NCI-H1417 treated with DMSO at 0.1 percent for 48 hours (cell line): ENCODE results near the gene TPPP3.
"Not testable (repeated sequence)": the region's sequence is repeated elsewhere in the genome, so short reads cannot be mapped to it uniquely, and the experiment has no call there.

Source experiments
- DNase-seq: peaks from one replicate; lab custom pipeline; 2025; lab: John Stamatoyannopoulos, UW

TPPP3 gene

DNA sequence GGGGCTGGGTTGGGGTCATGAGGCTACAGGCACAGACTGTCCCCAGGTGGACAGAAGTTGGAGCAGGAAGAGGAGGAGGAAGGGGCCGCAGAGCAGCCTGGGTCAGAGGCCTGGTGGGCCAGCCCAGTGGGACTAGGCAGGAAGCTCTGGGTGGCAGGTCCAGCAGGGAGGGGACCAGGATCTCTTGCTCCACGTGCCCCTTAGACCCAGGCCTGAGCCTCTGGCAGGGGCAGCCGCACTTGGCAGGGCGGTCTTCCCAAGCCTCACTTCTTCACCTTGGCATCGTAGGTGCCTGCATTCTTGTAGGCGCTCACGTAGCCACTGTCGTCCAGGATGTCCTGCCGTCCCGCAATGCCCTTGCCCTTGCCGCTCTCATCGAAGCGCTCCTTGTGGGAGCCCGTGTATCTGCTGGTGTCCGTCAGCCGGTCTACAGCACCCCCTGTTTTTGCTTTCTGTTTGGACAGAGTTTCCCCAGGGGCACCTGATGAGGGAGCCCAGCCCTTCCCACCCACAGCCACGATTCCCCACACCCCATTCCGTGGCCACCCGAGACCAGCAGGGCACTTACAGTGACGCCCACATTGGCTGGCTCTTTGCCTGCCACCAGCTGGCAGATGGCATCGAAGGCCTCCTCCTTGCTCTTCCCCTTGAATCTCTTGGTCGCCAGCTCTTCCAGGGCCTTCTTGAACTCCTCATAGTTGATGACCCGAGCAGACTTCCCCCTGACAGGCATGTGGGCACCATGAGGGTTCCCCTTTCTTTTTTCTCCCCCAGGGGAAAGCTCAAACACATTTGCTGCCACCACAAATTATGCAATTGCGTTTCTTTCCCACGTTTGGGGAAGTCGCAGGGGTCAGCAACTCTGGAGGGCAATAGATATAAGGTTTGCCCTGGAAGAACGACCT, 3.1 kb downstream of the TPPP3 start:
- no peak for DNase-seq

GRCh38 chr16:67388591-67388990, 4.7 kb downstream of the TPPP3 start:
- no peak for DNase-seq

GRCh38 chr16:67388191-67388590, 5.1 kb downstream of the TPPP3 start:
- DNase-seq: no peak

DNA sequence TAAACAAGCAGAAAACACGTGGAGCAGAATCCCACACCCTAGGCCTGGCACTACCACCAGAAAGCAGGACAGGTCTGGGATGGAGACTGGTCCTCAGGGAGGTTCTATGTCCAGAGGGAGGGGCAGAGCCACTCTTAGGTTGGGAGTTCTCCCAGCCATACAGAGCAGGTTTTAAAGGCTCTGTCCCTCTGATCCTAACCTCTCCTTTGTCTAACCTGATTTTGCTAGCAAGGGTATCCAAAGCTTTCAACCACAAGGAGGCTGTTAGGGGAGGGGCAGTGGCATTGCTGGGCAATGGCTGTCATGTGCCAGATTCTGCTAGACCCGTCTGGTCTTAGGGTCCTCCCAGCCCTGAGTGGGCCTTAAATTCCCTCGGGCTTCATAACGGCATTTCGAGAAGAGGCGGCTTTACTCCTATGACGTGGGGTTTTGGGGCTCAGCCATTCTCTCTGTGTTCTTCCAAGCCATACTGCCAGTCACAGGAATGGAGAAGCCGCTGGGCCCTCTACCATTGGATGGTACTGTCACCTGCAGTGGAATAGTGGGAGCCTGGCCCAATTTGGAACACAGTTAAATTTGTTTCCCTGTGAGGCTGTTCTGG, 5.7 kb downstream of the TPPP3 start:
- no peak for DNase-seq

DNA sequence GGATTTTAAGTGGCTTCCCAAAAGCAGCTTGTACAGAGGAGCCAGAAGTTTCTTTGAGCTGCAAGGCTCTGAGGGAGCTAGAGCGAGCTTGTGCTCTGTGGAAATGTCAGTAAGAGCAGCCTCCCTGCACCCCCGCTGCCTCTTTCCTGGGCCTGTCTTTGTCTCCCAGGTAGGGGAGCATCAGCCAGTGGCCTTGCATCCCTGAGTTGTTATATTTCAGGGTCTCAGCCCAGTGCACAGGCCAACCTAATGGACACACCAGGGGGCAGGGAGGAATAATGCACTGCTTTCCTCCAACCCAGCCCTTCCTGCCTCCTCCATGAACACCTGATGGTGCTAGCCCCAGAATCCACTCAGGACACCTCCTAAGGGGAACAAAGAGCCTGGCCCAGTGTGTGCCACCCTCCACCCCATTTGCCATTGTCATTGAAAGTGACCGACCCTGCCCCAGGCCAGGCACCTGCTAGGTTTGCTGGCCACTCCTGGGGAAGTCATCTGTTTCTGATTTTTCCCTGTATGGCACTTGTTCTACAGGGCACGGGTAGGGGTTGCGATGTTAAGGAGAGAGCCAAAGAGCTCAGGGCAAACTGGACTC, 6.3 kb downstream of the TPPP3 start:
- no peak for DNase-seq

DNA sequence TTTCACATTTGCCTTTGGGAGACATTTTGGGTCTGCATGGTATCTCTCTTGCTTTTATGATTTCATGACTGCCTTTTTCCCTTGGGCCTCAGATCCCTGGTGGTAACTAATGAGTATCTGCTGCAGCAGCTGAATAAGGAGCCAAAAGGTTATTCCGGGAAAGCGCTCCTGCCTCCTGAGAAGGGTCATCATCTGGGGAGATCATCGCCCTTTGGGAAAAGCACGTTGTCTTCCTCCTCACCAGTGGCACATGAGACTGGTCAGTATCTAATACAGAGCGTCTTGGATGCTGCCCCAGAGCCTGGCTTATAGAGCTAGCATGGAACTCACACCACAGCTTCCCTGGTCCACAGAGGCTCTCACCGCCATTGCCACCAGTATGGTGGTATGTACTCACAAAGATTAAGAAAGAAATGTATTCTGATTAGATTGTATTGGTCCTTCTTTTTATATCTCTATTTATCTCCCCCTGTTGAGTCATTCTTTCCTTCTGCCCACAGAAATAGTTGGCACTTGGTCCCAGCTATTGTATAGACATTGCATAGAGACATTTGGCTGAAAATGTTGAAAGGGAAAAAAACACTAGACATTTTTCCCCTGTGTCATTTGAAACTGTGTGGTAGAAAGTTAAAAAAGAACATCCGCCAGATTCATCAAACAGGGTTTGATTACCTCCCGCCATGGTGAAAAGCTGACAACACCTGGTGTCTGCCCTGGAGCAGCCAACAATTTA, 8.4 kb downstream of the TPPP3 start:
- DNase-seq: no peak

GRCh38 chr16:67383284-67383683, 10.0 kb downstream of the TPPP3 start:
- no peak for DNase-seq

DNA sequence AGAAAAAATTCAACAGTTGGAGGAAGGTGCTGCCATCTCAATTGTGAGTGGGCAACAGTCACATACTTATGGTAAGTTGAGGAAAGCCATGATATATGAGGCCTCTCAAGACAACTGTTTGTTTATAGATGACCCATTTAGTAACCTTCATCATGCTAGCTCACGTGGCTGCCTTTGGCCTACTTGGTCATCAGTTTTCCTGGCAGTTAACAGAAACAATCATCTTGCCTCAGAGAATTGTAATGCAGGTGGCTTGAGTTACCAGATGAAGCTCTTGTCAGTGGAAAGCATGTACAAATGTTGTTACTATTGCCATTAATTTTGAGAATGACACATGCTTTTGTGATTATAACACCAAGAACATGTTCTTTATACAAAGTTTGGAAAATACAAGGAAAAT, 14.7 kb downstream of the TPPP3 start:
- DNase-seq: no peak

DNA sequence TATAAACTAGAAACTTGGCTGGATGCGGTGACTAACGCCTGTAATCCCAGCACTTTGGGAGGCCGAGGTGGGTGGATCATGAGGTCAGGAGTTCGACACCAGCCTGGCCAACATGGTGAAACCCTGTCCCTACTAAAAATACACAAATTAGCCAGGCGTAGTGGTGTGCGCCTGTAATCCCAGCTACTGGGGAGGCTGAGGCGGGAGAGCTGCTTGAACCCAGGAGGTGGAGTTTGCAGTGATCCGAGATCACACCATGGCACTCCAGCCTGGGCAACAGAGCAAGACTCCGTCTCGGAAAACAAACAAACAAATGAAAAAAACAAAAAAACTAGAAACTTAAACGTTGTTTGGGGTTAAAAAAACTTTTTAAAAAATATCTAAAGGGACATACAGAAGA, 17.3 kb downstream of the TPPP3 start:
- not testable (repeated sequence) for DNase-seq

GRCh38 chr16:67372664-67373063, 20.6 kb downstream of the TPPP3 start:
- no peak for DNase-seq

GRCh38 chr16:67370661-67371060, 22.6 kb downstream of the TPPP3 start:
- no peak for DNase-seq

- no peak for DNase-seq
Measured at GRCh38 chr16:67364600-67365235, 28.6 kb downstream of the TPPP3 start.

DNA sequence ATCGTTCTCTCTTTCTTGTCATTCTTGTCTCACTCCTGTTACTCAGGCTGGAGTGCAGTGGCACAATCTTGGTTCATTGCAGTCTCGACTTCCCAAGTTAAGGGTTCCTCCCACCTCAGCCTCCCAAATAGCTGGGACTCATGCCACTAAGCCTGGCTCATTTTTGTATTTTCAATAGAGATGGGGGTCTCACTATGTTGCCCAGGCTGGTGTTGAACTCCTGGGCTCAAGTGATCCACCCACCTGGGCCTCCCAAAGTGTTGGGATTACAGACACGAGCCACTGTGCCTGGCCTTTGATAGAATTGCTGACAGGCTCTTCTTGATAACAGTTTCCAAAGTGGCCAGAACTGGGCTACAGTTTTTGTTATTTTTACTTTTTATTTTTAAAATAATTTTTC, 32.3 kb downstream of the TPPP3 start:
- DNase-seq: no peak

DNA sequence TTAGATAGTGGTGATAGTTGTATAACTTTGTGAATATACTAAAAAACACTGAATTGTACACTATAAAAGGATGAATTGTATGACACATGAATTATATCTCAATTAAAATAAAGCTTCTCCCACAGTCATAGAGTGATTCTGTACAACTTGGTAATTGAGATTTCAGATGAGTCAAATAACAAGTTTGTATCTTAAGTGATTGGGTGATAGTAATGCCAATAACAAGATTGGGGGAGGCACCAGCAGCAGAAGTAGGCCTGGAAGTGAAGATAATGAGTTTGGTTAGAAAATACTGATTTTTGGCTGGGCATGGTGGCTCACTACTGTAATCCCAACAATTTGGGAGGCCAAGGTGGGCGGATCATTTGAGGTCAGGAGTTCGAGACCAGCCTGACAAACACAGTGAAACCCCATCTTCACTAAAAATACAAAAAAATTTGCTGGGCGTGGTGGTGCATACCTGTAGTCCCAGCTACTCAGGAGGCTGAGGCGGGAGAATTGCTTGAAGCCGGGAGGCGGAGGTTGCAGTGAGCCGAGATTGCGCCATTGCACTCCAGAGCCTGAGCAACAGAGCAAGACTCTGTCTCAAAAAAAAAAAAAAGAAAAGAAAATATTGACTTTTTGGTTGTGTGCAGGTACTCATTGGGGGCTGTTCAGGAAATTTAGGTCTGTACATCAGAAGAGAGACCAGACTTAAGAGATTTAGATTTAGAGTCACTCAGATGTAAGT, 33.6 kb downstream of the TPPP3 start:
- not testable (repeated sequence) for DNase-seq

- no peak for DNase-seq
Measured at GRCh38 chr16:67357561-67357960, 35.7 kb downstream of the TPPP3 start.

GRCh38 chr16:67356396-67356795, 36.9 kb downstream of the TPPP3 start:
- DNase-seq: no peak

DNA sequence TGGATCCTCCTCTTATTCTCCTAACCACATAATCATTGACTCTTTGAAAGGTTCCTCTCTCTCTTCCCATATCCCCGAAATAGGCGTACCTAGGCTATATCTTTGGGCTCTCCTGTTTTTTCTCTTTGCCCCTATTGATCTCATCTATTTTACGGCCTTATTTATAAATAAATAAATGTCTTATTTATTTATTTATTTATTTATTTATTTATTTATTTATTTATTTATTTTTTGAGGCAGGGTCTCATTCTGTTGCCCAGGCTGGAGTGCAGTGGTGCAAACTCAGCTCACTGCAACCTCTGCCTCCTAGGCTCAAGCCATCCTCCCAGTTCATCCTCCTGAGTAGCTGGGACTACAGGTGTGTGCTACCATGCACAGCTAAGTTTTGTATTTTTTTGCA, 40.8 kb downstream of the TPPP3 start:
- not testable (repeated sequence) for DNase-seq

DNA sequence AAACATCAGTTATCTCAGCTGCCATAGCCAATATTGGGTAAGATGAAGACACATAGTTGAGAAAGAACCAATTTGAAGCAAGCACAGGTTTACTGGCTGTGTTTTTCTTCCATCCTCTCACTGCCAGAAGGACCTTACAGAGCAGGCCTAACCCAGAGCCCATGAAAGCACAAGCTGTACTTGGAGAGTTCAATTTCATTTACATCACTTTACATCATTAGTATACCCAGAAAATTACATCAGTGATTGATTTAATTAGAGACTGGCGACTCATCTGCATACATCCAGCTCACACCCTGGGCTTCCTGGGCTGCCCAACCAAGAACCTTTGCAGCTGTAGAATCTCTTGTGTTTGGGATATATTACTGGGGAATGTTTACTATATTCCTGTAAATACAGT, 43.0 kb downstream of the TPPP3 start:
- no peak for DNase-seq

DNA sequence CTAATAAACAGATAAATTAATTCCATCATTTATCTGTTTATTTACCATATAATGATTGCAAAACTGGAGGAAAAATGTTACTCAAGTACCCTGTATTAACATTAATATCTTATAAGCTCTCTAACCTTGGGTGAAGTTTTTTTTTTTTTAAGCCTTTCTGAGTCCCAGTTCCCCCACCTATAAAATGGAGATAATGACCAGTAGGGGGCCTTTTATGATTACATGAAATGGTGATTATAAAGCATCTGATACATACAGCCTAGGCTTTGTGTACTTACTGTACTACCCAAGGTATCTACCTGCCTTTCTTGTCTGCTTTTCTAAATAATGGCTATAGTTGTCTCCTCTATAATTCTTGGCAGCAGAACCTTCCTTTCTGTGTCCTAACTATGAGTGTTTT, 44.1 kb downstream of the TPPP3 start:
- DNase-seq: no peak

- no peak for DNase-seq
Measured at GRCh38 chr16:67346341-67346740, 47.0 kb downstream of the TPPP3 start.

DNA sequence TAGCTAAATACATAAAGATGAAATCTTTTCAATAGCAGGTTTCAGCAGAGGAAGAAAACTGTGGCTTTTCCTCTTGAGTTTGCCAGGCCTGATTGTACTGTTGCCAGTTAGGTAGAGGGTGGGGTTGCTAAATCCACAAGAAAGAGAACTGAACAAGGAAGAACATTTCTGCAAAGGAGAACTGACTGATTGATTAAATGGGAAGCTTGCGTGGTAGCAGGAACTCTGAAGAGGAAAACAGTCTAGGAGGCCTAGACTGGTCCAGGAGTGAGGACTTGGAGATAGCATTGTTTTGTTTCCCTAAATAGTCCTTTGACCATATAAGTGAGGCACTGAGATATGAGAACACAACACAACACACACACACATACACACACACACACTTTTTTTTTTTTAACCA, 47.9 kb downstream of the TPPP3 start:
- DNase-seq: no peak
